ENCODE results near the gene TMEM131L. TPM values are rescaled to one million over a fixed set of nuclear protein-coding genes. Genes with fewer than 3 reads are reported as not detected.
"Not testable (repeated sequence)": the region's sequence is repeated elsewhere in the genome, so short reads cannot be mapped to it uniquely, and the experiment has no call there.

Gene TMEM131L, protein sequence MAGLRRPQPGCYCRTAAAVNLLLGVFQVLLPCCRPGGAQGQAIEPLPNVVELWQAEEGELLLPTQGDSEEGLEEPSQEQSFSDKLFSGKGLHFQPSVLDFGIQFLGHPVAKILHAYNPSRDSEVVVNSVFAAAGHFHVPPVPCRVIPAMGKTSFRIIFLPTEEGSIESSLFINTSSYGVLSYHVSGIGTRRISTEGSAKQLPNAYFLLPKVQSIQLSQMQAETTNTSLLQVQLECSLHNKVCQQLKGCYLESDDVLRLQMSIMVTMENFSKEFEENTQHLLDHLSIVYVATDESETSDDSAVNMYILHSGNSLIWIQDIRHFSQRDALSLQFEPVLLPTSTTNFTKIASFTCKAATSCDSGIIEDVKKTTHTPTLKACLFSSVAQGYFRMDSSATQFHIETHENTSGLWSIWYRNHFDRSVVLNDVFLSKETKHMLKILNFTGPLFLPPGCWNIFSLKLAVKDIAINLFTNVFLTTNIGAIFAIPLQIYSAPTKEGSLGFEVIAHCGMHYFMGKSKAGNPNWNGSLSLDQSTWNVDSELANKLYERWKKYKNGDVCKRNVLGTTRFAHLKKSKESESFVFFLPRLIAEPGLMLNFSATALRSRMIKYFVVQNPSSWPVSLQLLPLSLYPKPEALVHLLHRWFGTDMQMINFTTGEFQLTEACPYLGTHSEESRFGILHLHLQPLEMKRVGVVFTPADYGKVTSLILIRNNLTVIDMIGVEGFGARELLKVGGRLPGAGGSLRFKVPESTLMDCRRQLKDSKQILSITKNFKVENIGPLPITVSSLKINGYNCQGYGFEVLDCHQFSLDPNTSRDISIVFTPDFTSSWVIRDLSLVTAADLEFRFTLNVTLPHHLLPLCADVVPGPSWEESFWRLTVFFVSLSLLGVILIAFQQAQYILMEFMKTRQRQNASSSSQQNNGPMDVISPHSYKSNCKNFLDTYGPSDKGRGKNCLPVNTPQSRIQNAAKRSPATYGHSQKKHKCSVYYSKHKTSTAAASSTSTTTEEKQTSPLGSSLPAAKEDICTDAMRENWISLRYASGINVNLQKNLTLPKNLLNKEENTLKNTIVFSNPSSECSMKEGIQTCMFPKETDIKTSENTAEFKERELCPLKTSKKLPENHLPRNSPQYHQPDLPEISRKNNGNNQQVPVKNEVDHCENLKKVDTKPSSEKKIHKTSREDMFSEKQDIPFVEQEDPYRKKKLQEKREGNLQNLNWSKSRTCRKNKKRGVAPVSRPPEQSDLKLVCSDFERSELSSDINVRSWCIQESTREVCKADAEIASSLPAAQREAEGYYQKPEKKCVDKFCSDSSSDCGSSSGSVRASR (N-terminal part only)
- total RNA-seq, result 2.1 and 7.4 TPM in 2 replicates
- polyA plus RNA-seq, result 3.3 and 5.0 TPM in 2 replicates

DNA sequence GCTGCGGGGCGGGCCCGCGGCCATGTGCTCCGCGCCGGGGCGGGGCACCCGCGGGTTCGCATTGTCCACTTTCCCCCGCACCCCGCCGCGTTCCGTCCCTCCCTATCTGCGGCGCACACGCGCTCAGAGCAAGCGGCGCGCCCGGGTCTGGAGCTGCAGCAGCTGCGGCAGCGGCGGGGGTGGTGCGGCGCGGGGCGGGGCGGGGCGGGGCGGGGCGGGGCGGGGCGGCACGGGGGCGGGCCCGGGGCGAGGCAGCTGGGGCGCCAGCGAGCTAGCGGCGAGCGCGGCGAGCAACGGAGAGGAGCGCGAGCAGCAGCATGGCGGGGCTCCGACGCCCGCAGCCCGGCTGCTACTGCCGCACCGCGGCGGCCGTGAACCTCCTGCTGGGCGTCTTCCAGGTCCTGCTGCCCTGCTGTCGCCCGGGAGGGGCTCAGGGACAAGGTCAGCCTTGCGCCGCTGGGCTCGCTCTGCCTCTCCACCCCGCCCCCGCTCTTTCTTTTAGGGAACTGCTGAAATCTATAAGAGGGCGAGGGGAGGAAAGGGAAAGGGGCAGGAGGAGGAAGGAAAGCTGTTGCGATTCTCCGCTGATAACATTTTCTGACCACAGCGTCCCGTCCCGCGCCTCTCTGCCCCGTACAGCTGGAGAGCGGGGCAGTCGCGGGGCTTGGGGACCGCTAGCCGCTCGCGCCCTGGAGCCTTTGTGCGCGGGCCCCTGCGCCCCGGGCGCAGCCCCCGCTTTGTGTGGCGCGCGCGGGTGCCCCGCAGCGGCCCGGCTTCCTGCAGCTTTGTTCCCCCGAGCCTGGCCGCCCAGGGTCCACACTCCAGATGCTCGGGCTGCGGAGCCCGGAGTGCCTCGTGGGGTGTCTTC is at the start of gene TMEM131L:
TMEM131L (plus strand) TSS at position 280 of the 868 bp plus-strand sequence; CDS start at position 318, 38 bp downstream.
- H3K36me3 ChIP-seq, result no peaks in the 10 kb centered on the region
- H3K4me3 ChIP-seq, result peak within 1 kb of the TSS; percentile 68
- DNase-seq (ENCODE audit: low read depth in 1 of 2, low spot score in 1 of 2), result peak; percentile 76 to 88
- H3K27me3 ChIP-seq, result peaks cover 11% of the 10 kb centered on the region
- no peaks in the 10 kb centered on the region for H3K9me3 ChIP-seq (ENCODE audit: low read depth)
- no peak within 1 kb of the TSS for H3K27ac ChIP-seq
- TF ChIP-seq, protein P1, sequence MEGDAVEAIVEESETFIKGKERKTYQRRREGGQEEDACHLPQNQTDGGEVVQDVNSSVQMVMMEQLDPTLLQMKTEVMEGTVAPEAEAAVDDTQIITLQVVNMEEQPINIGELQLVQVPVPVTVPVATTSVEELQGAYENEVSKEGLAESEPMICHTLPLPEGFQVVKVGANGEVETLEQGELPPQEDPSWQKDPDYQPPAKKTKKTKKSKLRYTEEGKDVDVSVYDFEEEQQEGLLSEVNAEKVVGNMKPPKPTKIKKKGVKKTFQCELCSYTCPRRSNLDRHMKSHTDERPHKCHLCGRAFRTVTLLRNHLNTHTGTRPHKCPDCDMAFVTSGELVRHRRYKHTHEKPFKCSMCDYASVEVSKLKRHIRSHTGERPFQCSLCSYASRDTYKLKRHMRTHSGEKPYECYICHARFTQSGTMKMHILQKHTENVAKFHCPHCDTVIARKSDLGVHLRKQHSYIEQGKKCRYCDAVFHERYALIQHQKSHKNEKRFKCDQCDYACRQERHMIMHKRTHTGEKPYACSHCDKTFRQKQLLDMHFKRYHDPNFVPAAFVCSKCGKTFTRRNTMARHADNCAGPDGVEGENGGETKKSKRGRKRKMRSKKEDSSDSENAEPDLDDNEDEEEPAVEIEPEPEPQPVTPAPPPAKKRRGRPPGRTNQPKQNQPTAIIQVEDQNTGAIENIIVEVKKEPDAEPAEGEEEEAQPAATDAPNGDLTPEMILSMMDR (IDR thresholded peaks at IDR 0.05; ENCODE audit: low read depth, low read length), result peak; percentile 14
- H3K4me1 ChIP-seq (ENCODE audit: low read depth), result peaks cover 6% of the 10 kb centered on the region

- H3K4me1 ChIP-seq (ENCODE audit: low read depth); H3K27ac ChIP-seq; H3K9me3 ChIP-seq (ENCODE audit: low read depth); DNase-seq (ENCODE audit: low read depth in 1 of 2, low spot score in 1 of 2); H3K27me3 ChIP-seq; H3K4me3 ChIP-seq; H3K36me3 ChIP-seq: not testable (repeated sequence)
Observed at GRCh38 chr4:153416456-153416855, 49.7 kb upstream of the TMEM131L start.

DNA sequence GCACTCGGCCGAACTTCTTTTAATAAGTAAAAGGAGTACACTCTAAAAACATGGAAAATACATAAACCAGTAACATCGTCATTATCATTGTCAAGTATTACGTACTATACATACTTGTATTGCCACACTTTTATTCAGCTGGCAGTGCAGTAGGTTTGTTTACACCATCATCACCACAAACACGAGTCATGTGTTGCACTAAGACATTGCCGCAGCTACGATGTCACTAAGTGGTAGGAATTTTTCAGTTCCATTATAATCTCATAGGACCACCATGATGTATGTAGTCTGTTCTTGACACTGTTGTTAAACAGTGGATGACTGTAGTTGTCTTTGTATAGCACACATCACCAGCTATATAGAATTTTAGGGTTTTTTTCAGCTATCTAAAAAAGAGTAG is 48.0 kb upstream of the TMEM131L start:
- no peaks in the 10 kb centered on the region for H3K36me3 ChIP-seq
- H3K9me3 ChIP-seq (ENCODE audit: low read depth), result no peaks in the 10 kb centered on the region
- no peak overlapping the region for H3K4me3 ChIP-seq
- H3K27me3 ChIP-seq, result no peaks in the 10 kb centered on the region
- no peaks in the 10 kb centered on the region for H3K4me1 ChIP-seq (ENCODE audit: low read depth)
- H3K27ac ChIP-seq, result no peak overlapping the region
- DNase-seq (ENCODE audit: low read depth in 1 of 2, low spot score in 1 of 2), result peak in 1 of 2 donors; percentile 44
- TF ChIP-seq, protein P1 (IDR thresholded peaks at IDR 0.05; ENCODE audit: low read depth, low read length), result no peak

DNA sequence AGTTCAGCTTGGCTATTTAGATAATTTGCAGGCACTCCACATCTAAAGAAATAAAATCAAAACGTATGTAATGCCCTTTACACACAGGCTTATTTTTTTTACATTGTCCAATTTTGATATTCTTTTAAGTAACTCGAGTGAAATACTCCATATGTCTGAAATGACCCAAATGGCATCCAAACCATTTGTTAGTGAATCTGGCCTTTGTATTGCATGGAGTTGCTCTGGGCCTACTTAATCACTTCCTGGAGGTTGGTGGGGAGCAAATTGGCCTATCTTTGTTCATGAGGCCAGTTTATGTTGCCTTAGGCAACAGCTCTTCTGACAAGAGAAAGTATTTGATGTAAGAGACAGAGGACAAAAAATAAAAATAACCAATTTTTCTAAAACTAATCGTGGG is 47.6 kb upstream of the TMEM131L start:
- no peaks in the 10 kb centered on the region for H3K36me3 ChIP-seq
- no peaks in the 10 kb centered on the region for H3K4me1 ChIP-seq (ENCODE audit: low read depth)
- no peak overlapping the region for H3K4me3 ChIP-seq
- peak in 1 of 2 donors; percentile 65 for DNase-seq (ENCODE audit: low read depth in 1 of 2, low spot score in 1 of 2)
- no peaks in the 10 kb centered on the region for H3K27me3 ChIP-seq
- H3K27ac ChIP-seq, result no peak overlapping the region
- H3K9me3 ChIP-seq (ENCODE audit: low read depth), result no peaks in the 10 kb centered on the region
- TF ChIP-seq, protein P1 (IDR thresholded peaks at IDR 0.05; ENCODE audit: low read depth, low read length), result no peak

GRCh38 chr4:153419029-153419428 is 47.1 kb upstream of the TMEM131L start:
- no peak overlapping the region for H3K27ac ChIP-seq
- H3K4me3 ChIP-seq, result no peak overlapping the region
- H3K36me3 ChIP-seq, result no peaks in the 10 kb centered on the region
- no peaks in the 10 kb centered on the region for H3K9me3 ChIP-seq (ENCODE audit: low read depth)
- H3K4me1 ChIP-seq (ENCODE audit: low read depth), result no peaks in the 10 kb centered on the region
- DNase-seq (ENCODE audit: low read depth in 1 of 2, low spot score in 1 of 2), result peak in 1 of 2 donors; percentile 6
- TF ChIP-seq, protein P1 (IDR thresholded peaks at IDR 0.05; ENCODE audit: low read depth, low read length), result no peak
- no peaks in the 10 kb centered on the region for H3K27me3 ChIP-seq

Data from cardiac muscle cell (in vitro differentiated cells and primary cell).